Right lobe of liver (tissue), 6 donors: Measurements from ENCODE around the gene MAST4. TPM values are rescaled to one million over a fixed set of nuclear protein-coding genes. Genes with fewer than 3 reads are reported as not detected.

Experiments used
- ATAC-seq, 4 donors: fragments of 200-7000 bp; cut with Tn5 transposase; one replicate each; pipeline ENCODE4 v1.9.1; 2020; ENCODE audit warnings: mild to moderate bottlenecking in 4 of 4, moderate library complexity in 4 of 4
- DNase-seq, 3 donors: peaks; one replicate each; pipeline ENCODE4 v3.0.0-alpha.2; 2020
- H3K27ac ChIP-seq, 3 donors: fragments of 200-600 bp; one replicate each; pipeline ENCODE4 v1.8.0; 2022
- H3K27me3 ChIP-seq, 2 donors: fragments of 200-600 bp; one replicate each; pipeline ENCODE4 v1.8.0; 2022
- H3K36me3 ChIP-seq, 4 donors: fragments of 200-600 bp; sonication (generic) in 1 of 4; one replicate each; pipeline versions ENCODE4 v1.5.1 to v1.8.0; 2017 to 2022; ENCODE audit warnings: control low read depth in 1 of 4
- H3K4me1 ChIP-seq, 4 donors: fragments of 200-600 bp; sonication (generic) in 1 of 4; one replicate each; pipeline versions ENCODE4 v1.5.1 to v1.8.0; 2017 to 2022; ENCODE audit warnings: control low read depth in 1 of 4
- H3K4me3 ChIP-seq, 3 donors: fragments of 200-600 bp; one replicate each; pipeline ENCODE4 v1.8.0; 2022
- H3K9me3 ChIP-seq, 4 donors: fragments of 200-600 bp; sonication (generic) in 1 of 4; one replicate each; pipeline versions ENCODE4 v1.5.1 to v1.8.0; 2017 to 2022; ENCODE audit warnings: control low read depth in 1 of 4
- CTCF ChIP-seq, 4 donors: fragments of 200-600 bp in 3 of 4; fragments of 450-650 bp in 1 of 4; IDR thresholded peaks; one replicate each; pipeline versions ENCODE4 v1.5.1 to v1.8.0; 2016 to 2022; ENCODE audit warnings: antibody characterized with exemption in 4 of 4, mild to moderate bottlenecking in 2 of 4
- POLR2A ChIP-seq: fragments of 450-650 bp; IDR thresholded peaks from one replicate; pipeline ENCODE4 v1.6.1; 2017; ENCODE audit warnings: antibody characterized with exemption, mild to moderate bottlenecking
- WGBS: methylation state at CpG from one replicate; pipeline ENCODE4 v1.1.6; 2018; ENCODE audit warnings: low coverage, low lambda C conversion rate; ENCODE audit not compliant: insufficient coverage; ENCODE audit errors: missing lambda C conversion rate; 5-methylcytosine and 5-hydroxymethylcytosine counted together
- intact Hi-C, 2 donors: fragments of 100-400 bp; cut with DNase I; formaldehyde crosslinking; loops; one replicate each; pipeline versions ENCODE4 v1.11.2 to v1.14.1; 2022
- total RNA-seq, 6 experiments: library from RNA; depleted of rRNA in 2 of 6; stranded (reverse); fragments of >200 nt in 2 of 6; fragmentation: NEBNext Ultra II Directional in 3 of 6; extraction: Animal tissue kit (Norgen Biotek cat#: 25700) in 3 of 6; gene quantifications; one replicate each; pipeline versions ENCODE4 v1.1.0 to v1.2.4, GENCODE V29; 2016 to 2023
- donor health status: DM: no; HTN: yes; CAD: no.
- donor health status: DM: no; HTN: no; CAD: no.
- donor health status: DM: no; HTN: no; CAD: no.
- donor health status: DM: no; HTN: yes; CAD: no.
- donor health status: DM: no; HTN: yes; CAD: no.

The MAST4 gene
- total RNA-seq, 6 experiments from 2014 or later, result 9.4 to 23.5 (median 13.9) TPM

- ATAC-seq (no peak), DNase-seq (no peak)
- no peaks in the 10 kb centered on the region for H3K4me1 ChIP-seq
- H3K27me3 ChIP-seq, result no peaks in the 10 kb centered on the region
- H3K9me3 ChIP-seq, result no peaks in the 10 kb centered on the region
- no peak overlapping the region for H3K27ac ChIP-seq
- 74% methylated on average over 3 of the region's 3 CpGs for WGBS
- intact Hi-C loops, result no loop called here
- no peaks in the 10 kb centered on the region for H3K36me3 ChIP-seq
- TF ChIP-seq CTCF (IDR thresholded peaks at IDR 0.05) (no peak), POLR2A (no peak)
- no peak overlapping the region for H3K4me3 ChIP-seq
Measured at GRCh38 chr5:66652818-66653217, 56.6 kb downstream of the MAST4 start.

- no peaks in the 10 kb centered on the region for H3K4me1 ChIP-seq
- DNase-seq (no peak), ATAC-seq (no peak)
- no peaks in the 10 kb centered on the region for H3K9me3 ChIP-seq
- no peak for TF ChIP-seq CTCF (IDR thresholded peaks at IDR 0.05)
- no peak for TF ChIP-seq POLR2A
- no peak overlapping the region for H3K4me3 ChIP-seq
- WGBS, result 63% methylated on average over 1 of the region's 1 CpG
- intact Hi-C loops, result no loop called here
- H3K36me3 ChIP-seq, result no peaks in the 10 kb centered on the region
- H3K27me3 ChIP-seq, result no peaks in the 10 kb centered on the region
- no peak overlapping the region for H3K27ac ChIP-seq
Measured at GRCh38 chr5:66653325-66653724, 57.1 kb downstream of the MAST4 start.

DNA sequence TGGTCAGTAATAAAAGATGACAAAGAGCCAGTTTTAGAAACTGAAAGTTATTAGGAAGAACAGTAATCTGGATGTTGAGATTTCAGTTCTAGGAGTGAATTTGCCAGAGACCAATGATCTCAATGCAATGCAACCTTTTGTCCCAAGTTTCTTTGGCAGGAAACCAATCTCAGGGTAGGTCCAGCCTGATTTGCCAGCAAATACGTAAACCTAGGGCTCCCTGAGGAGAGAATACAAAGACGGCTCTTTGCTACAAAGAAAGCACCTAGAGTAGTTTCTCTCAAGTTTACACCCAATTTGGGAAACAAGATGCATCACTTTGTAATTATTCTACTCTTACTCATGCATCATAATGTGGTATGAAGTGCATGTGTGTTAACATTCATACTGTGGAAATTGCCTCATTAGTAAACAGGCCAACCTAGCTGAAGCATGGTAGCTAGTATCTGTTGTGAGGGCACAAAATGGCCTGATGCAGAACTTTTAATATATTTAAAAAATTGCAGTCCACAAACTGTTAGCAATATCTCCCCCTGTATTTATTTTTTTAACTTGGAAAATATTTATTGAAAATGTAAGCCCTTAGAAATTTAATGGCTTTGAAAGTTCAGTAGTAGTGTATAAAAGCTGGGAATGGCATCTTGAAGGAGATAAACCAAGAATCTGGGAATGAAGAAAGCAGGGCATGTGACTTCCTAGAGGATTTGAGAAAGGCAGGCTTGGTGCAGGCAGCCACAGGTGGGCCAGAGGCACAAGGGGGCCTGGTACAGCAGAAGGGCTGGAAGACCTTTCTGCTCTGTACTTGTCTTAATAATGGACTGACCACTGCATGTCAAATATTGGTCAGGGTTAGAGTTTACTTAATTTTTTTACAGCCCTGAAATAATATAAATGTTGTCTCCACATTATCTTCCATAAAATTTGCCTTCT, 59.5 kb downstream of the MAST4 start:
- Histone ChIP-seq H3K27ac (peak overlapping the region in 2 of 3 donors; percentile 10 to 46), H3K27me3 (no peaks in the 10 kb centered on the region), H3K4me3 (no peak overlapping the region), H3K9me3 (no peaks in the 10 kb centered on the region), H3K36me3 (no peaks in the 10 kb centered on the region), H3K4me1 (no peaks in the 10 kb centered on the region)
- 36% methylated on average over 2 of the region's 2 CpGs for WGBS
- TF ChIP-seq POLR2A, result no peak
- no peak for TF ChIP-seq CTCF (IDR thresholded peaks at IDR 0.05)
- ATAC-seq (peak; percentile 66 to 82 (median 76)), DNase-seq (peak in 1 of 3 donors; percentile 53)
- intact Hi-C loops, result no loop called here

GRCh38 chr5:66658516-66658915, 62.3 kb downstream of the MAST4 start:
- 83% methylated on average over 2 of the region's 2 CpGs for WGBS
- H3K27ac ChIP-seq, result no peak overlapping the region
- ATAC-seq, result no peak
- H3K4me3 ChIP-seq, result no peak overlapping the region
- peaks cover 0 to 10% (median 0%) of the 10 kb centered on the region in 4 donors for H3K4me1 ChIP-seq
- H3K36me3 ChIP-seq, result no peaks in the 10 kb centered on the region
- H3K27me3 ChIP-seq, result no peaks in the 10 kb centered on the region
- TF ChIP-seq CTCF (IDR thresholded peaks at IDR 0.05) (no peak), POLR2A (no peak)
- DNase-seq, result no peak
- intact Hi-C loops, result no loop called here
- H3K9me3 ChIP-seq, result no peaks in the 10 kb centered on the region
